GM19463 (cell line): ENCODE data around the gene TAF4B.
"Not testable (repeated sequence)": the region's sequence is repeated elsewhere in the genome, so short reads cannot be mapped to it uniquely, and the experiment has no call there.

ENCODE experiments used
- ATAC-seq: cut with Tn5 transposase; IDR thresholded peaks from one replicate; pipeline ENCODE4 v1.9.1; 2021; ENCODE audit warnings: mild to moderate bottlenecking, moderate library complexity; ENCODE audit not compliant: unreplicated experiment

Gene TAF4B

GRCh38 chr18:26226229-26227050 is at the start of gene TAF4B:
Gene TAF4B (plus strand): TSS chr18:26226445. CDS start chr18:26226934, 489 bp downstream.
- ATAC-seq = peak; percentile 89

- peak; percentile 68 for ATAC-seq
These were observed 44.9 kb upstream of the TAF4B start for GRCh38 chr18:26181343-26181826.

GRCh38 chr18:26183395-26184112 is 42.7 kb upstream of the TAF4B start:
- ATAC-seq = no peak

GRCh38 chr18:26185267-26185666 is 41.0 kb upstream of the TAF4B start:
- no peak for ATAC-seq

- peak; percentile 86 for ATAC-seq
These were observed 35.7 kb upstream of the TAF4B start for GRCh38 chr18:26190506-26190905.

- no peak for ATAC-seq
These were observed 34.0 kb upstream of the TAF4B start for GRCh38 chr18:26192233-26192632.

GRCh38 chr18:26196605-26197004 is 29.6 kb upstream of the TAF4B start:
- no peak for ATAC-seq

- not testable (repeated sequence) for ATAC-seq
These were observed 24.2 kb upstream of the TAF4B start for GRCh38 chr18:26202001-26202400.

GRCh38 chr18:26205318-26205717 is 20.9 kb upstream of the TAF4B start:
- ATAC-seq = no peak

GRCh38 chr18:26206488-26206887 is 19.8 kb upstream of the TAF4B start:
- no peak for ATAC-seq

- no peak for ATAC-seq
These were observed 18.3 kb upstream of the TAF4B start for GRCh38 chr18:26207937-26208336.

- no peak for ATAC-seq
These were observed 17.3 kb upstream of the TAF4B start for GRCh38 chr18:26208977-26209376.

- ATAC-seq = no peak
These were observed 16.1 kb upstream of the TAF4B start for GRCh38 chr18:26210147-26210546.

GRCh38 chr18:26215247-26215970 is 10.8 kb upstream of the TAF4B start:
- ATAC-seq = peak; percentile 97

GRCh38 chr18:26225022-26225693 is 1.1 kb upstream of the TAF4B start:
- no peak for ATAC-seq

- ATAC-seq = no peak
These were observed 373 bp upstream of the TAF4B start for GRCh38 chr18:26225915-26226228.

- no peak for ATAC-seq
These were observed 916 bp downstream of the TAF4B start for GRCh38 chr18:26227051-26227670.

- ATAC-seq = no peak
These were observed 2.5 kb downstream of the TAF4B start for GRCh38 chr18:26228562-26229260.

GRCh38 chr18:26230497-26230896 is 4.3 kb downstream of the TAF4B start:
- no peak for ATAC-seq

GRCh38 chr18:26233208-26233607 is 7.0 kb downstream of the TAF4B start:
- no peak for ATAC-seq
